GM19372 (cell line): Measurements from ENCODE around the gene DTX1.
"Not testable (repeated sequence)": the region's sequence is repeated elsewhere in the genome, so short reads cannot be mapped to it uniquely, and the experiment has no call there.

Source experiments
- ATAC-seq: cut with Tn5 transposase; IDR thresholded peaks from one replicate; pipeline ENCODE4 v1.9.1; 2021; ENCODE audit warnings: mild to moderate bottlenecking, low read depth, moderate library complexity; ENCODE audit not compliant: unreplicated experiment

The DTX1 gene

DNA sequence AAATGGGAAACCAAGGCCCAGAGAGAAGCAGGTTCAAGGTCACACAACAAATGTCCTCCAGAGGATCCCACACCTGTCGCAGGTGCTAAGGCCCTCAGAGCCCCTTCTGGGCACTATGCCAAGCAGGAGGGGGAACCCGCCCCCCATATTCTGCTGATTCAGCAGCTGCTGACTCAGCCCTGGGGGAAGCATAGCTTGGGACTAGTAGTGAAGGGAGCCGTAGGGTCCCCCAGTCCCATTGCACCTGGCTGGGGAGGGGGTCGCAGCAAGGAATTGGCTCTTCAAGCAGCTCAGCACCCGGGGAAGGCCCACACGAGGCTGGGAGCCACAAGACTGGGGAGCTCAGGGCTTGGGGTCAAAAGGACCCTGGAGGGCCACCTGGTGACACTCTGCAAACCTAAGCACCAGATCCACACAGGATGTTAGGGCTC, 78.0 kb downstream of the DTX1 start:
- no peak for ATAC-seq

DNA sequence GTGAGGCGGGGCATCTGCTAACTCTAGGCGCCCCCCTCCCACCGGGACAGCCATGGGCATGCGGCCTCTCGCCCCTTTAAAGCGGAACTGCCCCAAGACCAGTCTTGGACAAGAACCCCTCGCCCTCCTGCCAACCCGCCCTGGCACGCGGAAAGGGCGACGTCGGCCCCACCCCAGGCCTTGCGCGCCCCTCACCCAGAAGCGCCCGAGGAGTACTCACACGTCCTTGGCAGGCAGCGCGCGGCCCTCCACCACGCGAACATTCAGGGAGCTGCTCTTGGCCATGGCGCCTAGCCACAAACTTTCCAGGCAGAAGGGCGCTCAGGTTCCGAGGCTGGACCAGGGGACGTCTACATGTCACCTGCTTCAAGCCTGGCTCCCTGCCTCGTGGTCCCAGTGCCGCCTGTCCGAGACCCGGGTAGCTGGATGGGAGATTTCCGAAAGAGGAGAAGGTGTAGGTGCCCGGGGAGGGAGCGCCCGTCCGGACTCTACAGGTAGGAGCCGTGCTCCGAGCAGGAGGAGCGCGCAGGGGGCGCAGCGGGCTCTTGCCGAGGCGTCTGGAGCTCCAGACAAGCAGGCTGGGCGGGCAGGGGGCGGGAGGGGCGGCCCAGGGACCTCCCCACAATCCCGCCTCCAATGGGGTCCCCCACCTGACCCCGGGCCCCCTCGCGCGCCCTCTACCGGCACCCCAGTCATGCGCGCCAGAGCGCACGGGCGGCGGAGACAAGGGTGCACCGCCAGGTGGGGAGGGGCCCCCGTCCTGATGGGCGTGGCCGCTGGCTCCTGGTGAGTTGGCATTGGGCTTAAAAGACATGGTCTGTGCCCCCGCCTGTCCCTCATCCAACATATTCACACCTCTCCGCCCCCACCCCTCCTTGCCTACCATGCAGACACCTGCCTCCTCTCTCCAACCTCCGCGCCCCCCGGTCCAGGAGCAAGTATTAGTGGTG, 78.9 kb downstream of the DTX1 start, which contains the start of gene RASAL1:
RASAL1 (minus strand) TSS at position 584 of the 950 bp plus-strand sequence; CDS start at position 285, 299 bp downstream.
- ATAC-seq, result no peak

DNA sequence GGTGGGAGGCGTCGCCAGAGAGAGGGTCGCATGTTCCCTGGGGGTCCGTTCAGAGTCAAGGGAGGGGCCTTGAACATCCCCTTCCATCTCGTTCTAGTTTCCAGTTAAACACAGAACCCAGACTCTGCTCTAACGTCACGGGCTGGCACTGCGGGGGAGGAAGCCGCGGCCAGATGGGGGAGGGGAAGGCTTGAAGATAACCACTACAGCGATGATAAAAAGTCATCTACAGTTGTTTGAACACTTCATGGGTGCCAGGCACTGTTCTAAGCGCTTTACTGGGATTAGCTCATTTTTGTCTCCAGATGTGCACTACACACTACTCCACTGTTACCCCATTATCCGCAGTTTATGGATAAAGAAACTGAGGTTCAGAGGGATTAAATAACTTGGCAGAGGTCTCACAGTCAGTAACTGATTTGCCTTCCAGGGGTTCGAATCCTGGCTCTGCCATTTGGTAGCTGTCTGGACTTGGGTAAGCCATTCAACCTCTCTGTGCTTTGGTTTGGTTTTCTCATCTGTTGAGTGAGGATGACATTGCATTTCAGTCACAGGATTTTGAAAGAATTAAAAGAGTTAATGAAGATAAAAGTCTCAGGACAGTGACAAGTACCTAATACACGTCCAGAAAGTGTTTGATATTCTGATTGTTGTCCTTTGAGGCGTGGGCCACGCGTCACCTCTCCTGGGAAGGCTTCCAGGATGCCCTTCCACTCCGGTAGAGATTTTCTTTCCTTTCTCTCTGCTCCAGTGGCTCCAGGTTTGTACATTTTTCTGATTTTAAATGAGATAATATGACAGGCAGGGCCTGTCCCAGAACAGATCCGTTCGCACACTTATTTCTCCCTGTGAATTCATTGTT, 79.8 kb downstream of the DTX1 start:
- no peak for ATAC-seq

DNA sequence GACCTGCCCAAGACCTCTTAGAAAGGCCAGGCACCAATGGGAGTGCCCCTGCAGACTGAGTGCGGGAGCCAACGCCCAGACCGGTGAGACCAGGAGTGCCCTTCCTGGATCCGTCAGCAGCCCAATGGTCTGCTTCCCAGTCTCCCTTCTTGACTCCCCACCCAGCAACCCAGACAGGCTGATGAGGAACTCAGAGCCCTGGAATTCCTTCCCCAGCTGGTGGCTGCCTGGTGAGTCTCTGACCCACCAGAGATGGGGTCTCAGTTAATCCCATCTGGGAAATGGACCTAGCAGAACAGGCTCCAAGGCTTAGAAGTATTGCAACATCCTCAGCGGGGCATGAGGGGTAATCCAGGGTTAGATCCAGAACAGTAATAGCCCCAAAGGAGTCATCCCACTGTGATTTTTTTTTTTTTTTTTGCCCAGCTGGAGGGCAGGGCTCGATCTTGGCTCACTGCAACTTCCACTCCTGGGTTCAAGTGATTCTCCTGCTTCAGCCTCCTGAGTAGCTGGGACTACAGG, 80.5 kb downstream of the DTX1 start:
- no peak for ATAC-seq

- ATAC-seq, result no peak
These were observed 81.6 kb downstream of the DTX1 start for GRCh38 chr12:113137861-113138783.

GRCh38 chr12:113138826-113139225, 82.3 kb downstream of the DTX1 start:
- no peak for ATAC-seq

- ATAC-seq, result no peak
These were observed 84.2 kb downstream of the DTX1 start for GRCh38 chr12:113140706-113141105.

GRCh38 chr12:113141716-113142115, 85.2 kb downstream of the DTX1 start:
- not testable (repeated sequence) for ATAC-seq

- no peak for ATAC-seq
These were observed 85.8 kb downstream of the DTX1 start for GRCh38 chr12:113142173-113142885.

GRCh38 chr12:113142886-113143332, 86.4 kb downstream of the DTX1 start:
- no peak for ATAC-seq

DNA sequence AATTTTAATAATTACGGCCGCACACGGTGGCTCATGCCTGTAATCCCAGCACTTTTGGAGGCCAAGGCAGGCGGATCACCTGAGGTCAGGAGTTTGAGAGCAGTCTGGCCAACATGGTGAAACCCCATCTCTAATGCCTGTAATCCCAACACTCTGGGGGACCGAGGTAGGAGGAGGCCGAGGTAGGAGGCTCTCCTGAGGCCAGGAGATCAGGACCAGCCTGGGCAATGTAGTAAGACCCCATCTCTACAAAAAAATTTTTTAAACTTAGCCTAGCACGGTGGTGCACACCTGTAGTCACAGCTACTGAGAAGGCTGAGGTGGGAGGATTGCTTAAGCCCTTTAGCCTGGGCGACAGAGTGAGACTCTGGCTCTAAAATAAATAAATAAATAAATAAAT, 87.4 kb downstream of the DTX1 start:
- ATAC-seq, result no peak

GRCh38 chr12:113144806-113145205, 88.3 kb downstream of the DTX1 start:
- no peak for ATAC-seq

DNA sequence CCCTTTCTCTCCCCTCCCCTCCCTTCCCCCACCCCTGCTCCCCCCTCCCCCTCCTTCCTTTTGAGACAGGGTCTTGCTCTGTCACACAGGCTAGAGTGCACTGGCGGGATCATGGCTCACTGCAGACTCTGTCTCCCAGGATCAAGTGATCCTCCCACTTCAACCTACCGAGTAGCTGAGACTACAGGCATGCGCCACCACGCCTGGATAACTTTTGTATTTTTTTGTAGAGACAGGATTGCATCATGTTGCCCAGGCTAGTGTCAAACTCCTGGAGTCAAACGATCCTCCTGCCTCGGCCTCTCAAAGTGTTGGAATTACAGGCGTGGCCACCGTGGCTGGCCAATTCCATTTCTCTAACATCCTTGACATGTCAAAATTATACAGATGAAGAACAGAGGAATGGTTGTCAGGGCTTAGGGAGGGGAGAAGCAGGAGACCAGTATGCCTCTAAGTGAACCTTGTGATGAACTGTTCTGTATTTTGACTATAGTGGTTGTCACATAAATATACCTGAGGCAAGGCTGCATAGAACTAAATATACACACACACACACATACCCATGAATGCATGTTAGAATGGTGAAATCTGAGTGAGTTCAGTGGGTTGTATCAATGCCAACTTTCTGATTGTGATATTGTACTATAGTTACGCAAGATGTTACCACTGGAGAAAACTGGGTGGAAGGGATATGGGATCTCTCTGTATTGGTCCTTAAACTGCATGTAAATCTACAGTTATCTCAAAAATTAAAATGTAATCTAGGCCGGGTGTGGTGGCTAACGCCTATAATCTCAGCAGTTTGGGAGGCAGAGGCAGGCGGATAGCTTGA, 89.4 kb downstream of the DTX1 start:
- ATAC-seq, result no peak

DNA sequence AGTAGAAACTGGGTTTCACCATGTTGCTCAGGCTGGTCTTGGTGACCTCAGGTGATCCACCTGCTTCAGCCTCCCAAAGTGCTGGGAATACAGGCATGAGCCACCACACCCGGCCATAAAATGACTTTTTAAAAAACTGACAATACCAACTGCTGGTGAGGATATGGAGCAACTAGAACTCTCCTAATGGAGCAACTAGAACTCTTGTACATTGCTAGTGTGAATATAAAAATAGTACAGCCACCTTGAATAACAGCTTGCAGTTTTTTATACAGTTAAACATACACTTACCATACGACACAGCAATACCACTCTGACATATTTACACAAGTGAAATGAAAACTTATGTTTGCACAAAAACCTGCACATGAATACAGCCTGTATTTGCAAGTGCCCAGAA, 90.5 kb downstream of the DTX1 start:
- no peak for ATAC-seq
